ENCODE data around the gene INPP5D. TPM values are rescaled to one million over a fixed set of nuclear protein-coding genes. Genes with fewer than 3 reads are reported as not detected.
"Not testable (repeated sequence)": the region's sequence is repeated elsewhere in the genome, so short reads cannot be mapped to it uniquely, and the experiment has no call there.

INPP5D gene
- total RNA-seq, 1 experiment from 2014 or later, result 0.47 TPM

DNA sequence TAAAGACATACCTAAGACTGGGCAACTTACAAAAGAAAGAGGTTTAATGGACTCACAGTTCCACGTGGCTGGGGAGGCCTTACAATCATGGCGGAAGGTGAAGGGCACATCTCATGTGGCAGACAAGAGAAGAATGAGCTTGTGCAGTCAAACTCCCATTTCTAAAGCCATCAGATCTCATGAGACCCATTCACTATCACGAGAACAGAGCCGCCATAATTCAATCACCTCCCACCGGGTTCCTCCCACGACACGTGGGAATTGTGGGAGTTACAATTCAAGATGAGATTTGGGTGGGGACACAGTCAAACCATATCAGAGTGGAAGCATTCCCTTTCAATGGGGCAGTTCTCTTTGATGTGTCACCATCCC lies 39.7 kb downstream of the INPP5D start:
- not testable (repeated sequence) for H3K36me3 ChIP-seq; H3K27me3 ChIP-seq; H3K9me3 ChIP-seq (replicated peaks); H3K4me3 ChIP-seq; DNase-seq; H3K27ac ChIP-seq; H3K4me1 ChIP-seq

GRCh38 chr2:233100192-233100998 lies 40.3 kb downstream of the INPP5D start:
- H3K27ac ChIP-seq, result no peak overlapping the region
- H3K4me1 ChIP-seq, result no peaks in the 10 kb centered on the region
- DNase-seq, result no peak
- no peaks in the 10 kb centered on the region for H3K27me3 ChIP-seq
- H3K4me3 ChIP-seq, result no peak overlapping the region
- H3K36me3 ChIP-seq, result no peaks in the 10 kb centered on the region
- H3K9me3 ChIP-seq (replicated peaks), result no peaks in the 10 kb centered on the region

GRCh38 chr2:233101141-233101540 lies 41.0 kb downstream of the INPP5D start:
- H3K4me3 ChIP-seq, result no peak overlapping the region
- no peaks in the 10 kb centered on the region for H3K4me1 ChIP-seq
- H3K27me3 ChIP-seq, result no peaks in the 10 kb centered on the region
- no peak overlapping the region for H3K27ac ChIP-seq
- no peaks in the 10 kb centered on the region for H3K36me3 ChIP-seq
- no peak for DNase-seq
- no peaks in the 10 kb centered on the region for H3K9me3 ChIP-seq (replicated peaks)

DNA sequence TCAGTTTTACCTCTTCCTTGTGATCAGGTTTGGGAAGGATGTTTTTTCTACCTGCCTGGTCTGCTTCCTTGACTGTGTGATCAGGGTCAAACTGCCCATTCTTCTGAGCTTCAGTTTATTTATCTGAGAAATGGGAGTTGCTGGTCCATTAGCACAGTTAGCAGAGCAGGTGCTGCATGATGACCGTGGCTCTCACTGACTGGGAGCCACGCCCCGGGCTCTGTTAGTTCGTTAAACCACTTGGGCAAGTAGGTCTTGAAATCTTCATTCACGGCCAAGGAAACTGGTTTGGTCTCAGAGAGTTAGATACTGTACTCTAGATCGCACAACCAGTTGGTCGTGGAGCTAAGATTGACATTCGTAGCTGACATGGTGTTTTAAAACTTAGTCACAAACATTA lies 41.7 kb downstream of the INPP5D start:
- H3K4me1 ChIP-seq, result no peaks in the 10 kb centered on the region
- DNase-seq, result no peak
- H3K27me3 ChIP-seq, result no peaks in the 10 kb centered on the region
- no peaks in the 10 kb centered on the region for H3K9me3 ChIP-seq (replicated peaks)
- no peaks in the 10 kb centered on the region for H3K36me3 ChIP-seq
- H3K4me3 ChIP-seq, result no peak overlapping the region
- no peak overlapping the region for H3K27ac ChIP-seq

DNA sequence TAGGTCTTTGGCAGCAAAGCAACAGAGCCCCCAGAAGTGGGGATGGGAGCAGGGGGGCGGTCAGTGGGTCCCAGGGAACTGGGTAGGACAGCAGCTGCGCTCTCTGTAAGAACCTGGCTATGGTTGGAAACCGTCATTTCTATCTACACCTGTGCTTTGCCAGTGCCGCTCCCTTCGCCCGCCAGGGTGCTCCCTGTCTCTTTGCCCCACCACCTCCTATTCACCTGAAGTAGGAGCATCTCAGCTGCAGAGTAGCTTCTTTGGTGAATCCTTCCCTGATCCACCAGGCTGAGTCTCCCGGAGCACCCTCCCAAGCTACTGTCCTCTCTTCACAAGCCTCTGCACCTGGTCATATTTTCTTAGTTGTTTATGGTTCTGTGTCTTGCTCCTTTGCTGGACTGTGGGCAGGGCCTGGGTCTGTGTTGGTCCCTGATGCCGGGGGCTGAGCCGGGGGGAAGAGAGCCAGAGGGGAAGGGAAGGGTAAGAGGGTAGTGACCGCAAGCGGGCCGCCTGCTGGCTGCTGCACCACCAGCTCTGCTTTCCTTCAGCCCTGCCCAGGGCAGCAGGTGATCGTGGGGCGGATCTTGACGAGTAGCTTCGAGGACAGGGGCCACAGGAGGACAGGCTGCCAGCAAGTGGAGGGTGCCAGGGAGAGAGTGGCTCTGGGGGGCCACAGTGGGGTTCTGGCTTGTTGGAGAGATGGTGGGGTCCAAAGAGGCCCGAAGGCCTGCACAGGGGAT lies 45.2 kb downstream of the INPP5D start:
- no peak overlapping the region for H3K27ac ChIP-seq
- H3K36me3 ChIP-seq, result no peaks in the 10 kb centered on the region
- no peaks in the 10 kb centered on the region for H3K9me3 ChIP-seq (replicated peaks)
- no peak overlapping the region for H3K4me3 ChIP-seq
- no peak for DNase-seq
- H3K27me3 ChIP-seq, result no peaks in the 10 kb centered on the region
- no peaks in the 10 kb centered on the region for H3K4me1 ChIP-seq

DNA sequence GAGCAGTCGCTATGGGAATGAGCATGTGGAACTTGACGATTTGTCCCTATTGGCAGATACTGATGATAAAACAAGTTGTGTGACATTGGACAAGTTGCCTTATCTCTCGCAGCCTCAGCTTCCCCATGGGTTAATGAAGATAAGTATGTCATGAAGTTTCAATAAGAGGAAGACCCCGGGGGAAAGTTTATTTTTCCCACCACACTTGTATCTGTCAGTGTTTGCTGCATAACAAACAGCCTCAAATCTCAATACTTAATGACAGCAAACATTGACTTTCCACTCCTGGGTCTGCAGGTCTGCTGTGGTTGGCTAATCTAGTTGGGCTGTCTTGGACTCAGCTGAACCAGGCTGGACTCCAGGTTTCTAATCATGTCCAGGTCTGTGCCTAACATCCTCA lies 45.8 kb downstream of the INPP5D start:
- H3K9me3 ChIP-seq (replicated peaks), result no peaks in the 10 kb centered on the region
- H3K4me3 ChIP-seq, result no peak overlapping the region
- no peak overlapping the region for H3K27ac ChIP-seq
- no peaks in the 10 kb centered on the region for H3K27me3 ChIP-seq
- DNase-seq, result no peak
- no peaks in the 10 kb centered on the region for H3K4me1 ChIP-seq
- no peaks in the 10 kb centered on the region for H3K36me3 ChIP-seq

DNA sequence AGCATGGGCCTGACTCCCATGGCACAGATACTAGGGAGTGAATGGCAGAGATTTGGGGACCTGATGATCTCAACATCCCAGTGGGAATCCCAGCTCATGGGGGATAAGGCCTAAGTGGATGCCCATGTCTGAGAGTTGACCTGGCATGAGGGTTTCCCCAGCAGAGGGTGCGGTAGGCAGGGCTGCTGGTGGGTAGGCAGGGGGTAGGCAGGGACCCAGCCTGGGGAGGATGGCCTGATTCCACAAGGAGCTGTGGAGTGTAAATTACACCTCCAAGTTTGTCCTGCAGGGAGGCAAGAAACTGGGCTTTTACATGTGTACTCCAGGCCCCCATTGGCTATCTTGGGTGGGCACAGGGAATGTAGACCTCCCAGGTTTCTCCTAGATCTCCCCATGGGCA lies 46.9 kb downstream of the INPP5D start:
- no peak for DNase-seq
- no peaks in the 10 kb centered on the region for H3K36me3 ChIP-seq

DNA sequence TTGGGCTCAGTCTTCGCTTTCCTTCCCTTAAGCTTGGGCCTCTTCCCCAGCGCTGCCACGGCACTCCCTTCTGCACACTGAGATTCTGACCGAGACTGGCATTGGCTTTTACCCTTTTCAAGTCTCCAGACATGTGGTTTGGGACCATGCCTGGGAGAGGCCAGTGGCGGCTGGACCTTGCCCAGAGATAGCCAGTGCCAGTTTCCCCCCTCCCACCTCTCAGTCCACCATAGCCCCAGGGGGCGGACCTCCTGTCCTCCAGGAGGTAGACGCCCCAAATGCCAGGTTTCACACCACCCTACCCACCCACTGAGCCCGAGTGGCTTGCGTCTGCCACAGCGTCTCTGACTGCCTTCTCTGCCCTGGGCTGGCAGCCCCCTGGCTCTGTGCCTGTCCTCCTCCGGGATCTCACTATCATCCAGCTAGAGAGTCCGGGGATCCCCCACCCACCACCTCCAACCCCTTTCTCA lies 47.7 kb downstream of the INPP5D start:
- Histone ChIP-seq H3K27me3 (no peaks in the 10 kb centered on the region), H3K27ac (no peak overlapping the region), H3K36me3 (no peaks in the 10 kb centered on the region), H3K4me3 (no peak overlapping the region), H3K9me3 (replicated peaks) (no peaks in the 10 kb centered on the region), H3K4me1 (no peaks in the 10 kb centered on the region)
- no peak for DNase-seq

More for the DNA sequence above, 46.9 kb downstream of the INPP5D start:
- no peak overlapping the region for H3K27ac ChIP-seq
- H3K4me3 ChIP-seq, result no peak overlapping the region
- H3K4me1 ChIP-seq, result no peaks in the 10 kb centered on the region
- H3K9me3 ChIP-seq (replicated peaks), result no peaks in the 10 kb centered on the region
- H3K27me3 ChIP-seq, result no peaks in the 10 kb centered on the region

DNA sequence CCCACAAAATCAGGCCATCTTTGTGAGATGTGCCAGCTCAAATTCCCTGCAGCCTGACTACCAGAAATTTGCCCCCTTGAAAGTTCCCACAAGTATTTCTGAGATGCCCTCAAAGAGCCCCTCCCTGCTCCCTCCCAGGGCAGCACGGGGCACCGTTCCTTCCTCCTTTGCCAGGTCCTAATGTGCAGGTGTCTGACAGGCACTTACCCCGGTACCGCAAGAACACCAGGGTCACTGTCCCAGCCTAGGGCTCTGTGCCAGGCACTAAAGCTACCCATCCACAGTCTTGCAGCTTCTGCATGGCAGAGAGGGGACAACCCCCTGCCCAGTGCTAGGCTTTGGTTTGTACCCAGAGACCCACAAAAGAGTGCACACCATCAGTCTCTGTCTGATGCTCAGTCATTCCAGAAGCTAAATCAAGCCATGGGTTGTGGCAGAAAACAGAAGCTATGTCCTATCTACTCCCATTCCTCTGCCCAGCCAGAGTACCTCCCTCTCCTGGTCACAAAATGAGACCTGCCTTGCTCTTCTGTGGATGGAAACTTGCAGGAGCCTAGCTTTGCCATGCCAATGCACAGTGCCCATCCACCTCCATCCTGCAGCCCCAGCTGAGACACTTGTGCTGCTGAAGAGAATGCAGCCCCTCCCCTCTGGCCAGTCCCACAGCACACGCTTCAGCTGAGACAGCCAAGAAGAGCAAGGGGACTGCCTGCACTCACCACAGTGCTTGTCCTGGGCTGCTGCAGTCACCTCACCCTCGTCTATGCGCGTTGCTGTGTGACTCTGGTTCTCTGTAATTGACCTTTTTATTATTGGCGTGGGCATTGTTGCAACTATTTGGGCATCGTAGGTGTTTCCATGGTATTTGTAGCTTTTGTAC lies 48.7 kb downstream of the INPP5D start:
- no peaks in the 10 kb centered on the region for H3K27me3 ChIP-seq
- no peak overlapping the region for H3K4me3 ChIP-seq
- no peaks in the 10 kb centered on the region for H3K36me3 ChIP-seq
- H3K27ac ChIP-seq, result no peak overlapping the region
- H3K9me3 ChIP-seq (replicated peaks), result no peaks in the 10 kb centered on the region
- no peak for DNase-seq
- H3K4me1 ChIP-seq, result no peaks in the 10 kb centered on the region

DNA sequence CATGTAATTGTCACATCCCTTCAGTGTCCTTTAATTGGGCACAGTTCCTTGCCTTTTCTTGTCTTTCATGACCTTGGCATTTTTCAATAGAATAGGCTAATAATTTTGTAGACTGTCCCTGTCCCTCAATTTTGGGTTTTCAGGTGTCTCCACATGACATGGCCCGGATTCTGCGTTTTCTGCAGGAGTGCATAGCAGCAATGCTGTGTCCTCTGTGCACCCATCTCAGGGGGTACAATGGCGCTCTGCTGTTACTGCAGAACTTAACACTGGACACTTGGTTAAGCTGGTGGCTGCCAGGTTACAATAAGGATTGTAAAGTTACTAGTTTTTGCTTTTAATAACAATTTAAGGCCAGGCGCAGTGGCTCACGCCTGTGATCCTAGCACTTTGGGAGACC lies 51.3 kb downstream of the INPP5D start:
- Histone ChIP-seq H3K4me3 (no peak overlapping the region), H3K9me3 (replicated peaks) (no peaks in the 10 kb centered on the region), H3K27ac (no peak overlapping the region), H3K4me1 (no peaks in the 10 kb centered on the region), H3K27me3 (no peaks in the 10 kb centered on the region), H3K36me3 (no peaks in the 10 kb centered on the region)
- no peak for DNase-seq

DNA sequence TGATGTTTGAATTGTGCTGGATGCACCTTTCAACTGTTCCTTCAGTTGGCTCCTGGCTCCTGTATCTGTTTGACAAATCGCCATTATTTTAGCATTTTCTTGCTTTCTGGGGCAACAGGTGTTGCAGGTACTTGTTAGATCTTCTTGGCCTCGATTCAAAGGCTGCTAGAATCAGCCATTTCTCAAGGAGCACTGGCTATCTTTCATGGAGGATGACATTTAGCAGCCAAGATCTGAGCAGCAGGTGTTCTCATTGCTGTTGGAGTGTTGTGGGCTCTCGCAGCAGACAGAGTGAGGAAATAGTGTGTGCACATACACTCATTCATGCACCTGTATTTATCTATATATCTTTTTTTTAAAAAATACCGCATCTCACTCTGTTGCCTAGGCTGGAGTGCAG lies 52.2 kb downstream of the INPP5D start:
- no peaks in the 10 kb centered on the region for H3K36me3 ChIP-seq
- H3K4me1 ChIP-seq, result no peaks in the 10 kb centered on the region
- H3K4me3 ChIP-seq, result no peak overlapping the region
- no peaks in the 10 kb centered on the region for H3K27me3 ChIP-seq
- no peak for DNase-seq
- no peak overlapping the region for H3K27ac ChIP-seq
- no peaks in the 10 kb centered on the region for H3K9me3 ChIP-seq (replicated peaks)

DNA sequence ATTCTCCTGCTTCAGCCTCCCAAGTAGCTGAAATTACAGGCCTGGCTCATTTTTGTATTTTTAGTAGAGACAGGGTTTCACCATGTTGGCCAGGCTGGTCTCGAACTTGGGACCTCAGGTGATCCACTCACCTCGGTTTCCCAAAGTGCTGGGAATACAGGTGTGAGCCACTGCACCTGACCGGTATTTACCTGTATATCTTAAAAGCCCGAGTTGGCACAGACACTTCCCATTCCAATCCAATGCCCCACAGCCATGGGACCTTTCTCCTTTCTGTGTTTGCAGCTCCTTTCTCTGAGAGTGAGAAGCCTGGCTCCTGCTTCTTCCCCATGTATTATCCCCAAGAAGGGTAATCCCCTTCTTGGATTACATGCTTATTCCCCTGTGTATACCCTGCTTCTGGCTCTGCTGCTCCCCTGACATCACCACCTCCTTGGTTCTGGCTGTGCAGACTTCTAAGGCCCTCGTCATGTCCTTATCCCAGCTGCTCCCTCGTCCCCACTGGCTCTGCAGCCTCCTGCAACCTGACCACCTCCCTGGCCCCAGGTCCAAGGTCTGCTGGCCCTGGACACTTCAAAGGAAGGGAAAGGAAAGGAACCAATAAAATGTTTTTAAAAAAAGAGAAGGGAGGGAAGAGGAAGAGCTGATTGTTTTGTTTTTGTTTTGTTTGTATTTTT lies 52.8 kb downstream of the INPP5D start:
- H3K4me3 ChIP-seq, result no peak overlapping the region
- no peaks in the 10 kb centered on the region for H3K9me3 ChIP-seq (replicated peaks)
- no peaks in the 10 kb centered on the region for H3K4me1 ChIP-seq
- no peak for DNase-seq
- no peaks in the 10 kb centered on the region for H3K36me3 ChIP-seq
- no peaks in the 10 kb centered on the region for H3K27me3 ChIP-seq
- H3K27ac ChIP-seq, result no peak overlapping the region

DNA sequence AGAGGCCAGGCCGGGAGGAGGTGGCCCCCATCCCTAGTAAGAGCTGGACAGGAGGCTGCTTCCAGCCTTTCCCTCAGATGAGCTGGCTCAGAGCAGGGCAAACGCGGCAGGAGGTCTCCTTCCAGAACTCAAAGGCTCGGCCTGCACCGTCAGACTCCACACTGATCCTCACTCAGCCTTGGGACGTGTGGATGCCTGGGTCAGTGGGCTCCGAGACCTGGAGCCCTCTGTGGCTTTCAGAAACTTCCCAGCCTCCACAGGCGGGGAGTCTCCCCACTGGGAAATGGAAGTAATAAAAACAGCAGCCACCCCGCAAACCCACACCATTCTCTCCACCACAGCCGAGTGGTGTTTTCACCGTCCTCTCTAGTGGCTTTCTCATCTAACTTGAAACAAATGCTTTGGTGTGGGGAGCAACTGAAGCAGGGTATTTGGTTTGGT lies 54.3 kb downstream of the INPP5D start:
- Histone ChIP-seq H3K36me3 (no peaks in the 10 kb centered on the region), H3K4me1 (no peaks in the 10 kb centered on the region), H3K27ac (no peak overlapping the region), H3K9me3 (replicated peaks) (no peaks in the 10 kb centered on the region), H3K4me3 (no peak overlapping the region), H3K27me3 (no peaks in the 10 kb centered on the region)
- DNase-seq, result no peak

GRCh38 chr2:233115121-233115520 lies 55.0 kb downstream of the INPP5D start:
- no peak for DNase-seq
- Histone ChIP-seq H3K27me3 (no peaks in the 10 kb centered on the region), H3K4me3 (no peak overlapping the region), H3K9me3 (replicated peaks) (no peaks in the 10 kb centered on the region), H3K36me3 (no peaks in the 10 kb centered on the region), H3K27ac (no peak overlapping the region), H3K4me1 (no peaks in the 10 kb centered on the region)

Data from SJCRH30 (cell line).